T-helper 9 cell (primary cell): ENCODE measurements around the gene AGAP2.

Experiments used
- DNase-seq: peaks from one replicate; pipeline ENCODE4 v3.0.0-alpha.2; 2020

AGAP2 gene

DNA sequence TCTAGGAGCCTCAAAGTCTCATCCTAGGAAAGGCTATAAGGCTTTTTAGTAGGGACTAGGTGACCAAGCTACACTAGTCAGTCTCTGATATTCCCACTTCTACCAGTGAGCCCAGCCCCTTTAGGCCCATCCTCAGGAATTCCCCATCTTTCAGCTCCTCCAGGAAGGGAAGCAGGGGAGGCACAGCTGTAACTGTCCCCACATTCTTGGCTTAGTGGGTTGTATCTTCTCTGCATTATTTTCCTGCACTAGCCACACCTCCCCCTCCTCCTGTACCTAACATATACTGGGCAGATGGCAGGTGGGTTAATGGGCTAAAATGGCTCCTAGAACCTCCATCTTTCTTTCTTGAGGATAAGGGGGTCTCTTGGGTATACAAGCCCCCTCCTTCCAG lies 28.8 kb upstream of the AGAP2 start:
- DNase-seq = no peak

GRCh38 chr12:57766464-57767304 lies 28.1 kb upstream of the AGAP2 start, which contains the start of gene CYP27B1:
TSS of gene CYP27B1 (minus strand) at chr12:57767078. CDS start at chr12:57767041, 37 bp downstream.
- no peak for DNase-seq

DNA sequence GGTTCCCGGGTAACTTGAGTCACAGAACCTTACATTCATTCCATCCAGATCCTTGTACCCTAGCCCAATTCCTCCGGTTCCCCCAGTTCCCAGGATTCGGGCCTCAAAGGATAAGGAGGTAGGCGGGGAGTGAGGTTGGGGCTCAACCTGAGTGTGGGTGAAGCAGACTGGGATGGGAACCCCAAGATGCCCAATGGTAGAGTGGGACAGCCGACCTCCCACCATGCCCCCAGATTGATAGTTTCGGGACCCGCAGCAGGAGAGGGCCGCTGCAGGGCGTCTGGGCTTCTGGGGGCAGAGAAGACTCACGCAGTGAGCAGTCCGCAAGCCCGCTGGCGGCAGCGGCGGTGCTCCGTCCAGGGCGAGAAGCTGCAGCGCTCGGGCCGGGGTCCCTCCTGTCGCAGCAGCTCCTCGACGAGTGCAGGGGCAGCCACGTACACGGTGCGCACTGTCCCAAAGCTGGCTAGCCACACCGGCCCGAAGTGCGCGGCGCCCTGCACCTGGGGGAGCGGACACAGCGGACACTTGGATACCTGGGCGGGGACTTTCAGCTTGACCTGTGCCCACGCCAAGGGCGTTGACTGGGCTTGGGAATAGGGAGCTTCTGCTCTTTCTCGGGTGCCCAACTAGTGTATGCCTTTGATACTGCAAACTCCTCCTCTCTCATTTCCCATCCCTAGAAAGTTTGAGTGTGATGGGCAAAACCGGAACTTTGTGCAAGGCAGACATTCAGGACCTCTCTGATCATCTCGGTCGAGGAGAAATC lies 27.3 kb upstream of the AGAP2 start:
- no peak for DNase-seq

DNA sequence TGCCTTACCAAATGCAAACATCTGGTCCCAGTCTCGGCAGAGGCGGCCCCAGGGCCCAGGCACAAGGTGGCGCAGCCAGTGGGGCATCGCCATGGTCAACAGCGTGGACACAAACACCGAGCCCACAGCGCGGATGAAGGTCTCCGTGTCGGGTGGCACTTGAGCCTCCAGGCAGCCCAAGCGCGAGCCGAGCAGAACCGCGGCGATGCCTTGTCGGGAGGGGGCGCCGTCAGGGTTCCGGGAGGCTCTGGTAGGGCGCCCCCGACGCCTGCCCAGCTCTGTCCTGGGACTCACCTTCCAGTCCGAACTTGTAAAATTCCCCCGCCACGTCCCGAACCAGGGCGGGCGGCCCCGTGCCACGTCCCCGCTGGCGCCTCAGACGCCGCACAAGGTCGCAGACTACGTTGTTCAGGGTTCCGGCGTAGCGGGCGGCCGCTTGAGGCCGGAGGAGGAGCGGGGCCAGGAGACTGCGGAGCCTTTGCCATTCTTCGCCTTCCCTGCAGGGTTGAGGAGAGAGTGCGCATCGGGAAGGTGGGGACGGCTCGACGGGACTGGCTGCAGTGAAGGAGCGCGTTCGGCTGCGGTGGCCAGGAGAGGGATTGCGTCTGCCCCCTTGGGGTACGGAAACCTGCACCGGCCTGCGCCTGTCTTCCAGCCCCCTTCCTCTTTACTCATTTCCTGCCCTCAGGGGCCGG lies 26.6 kb upstream of the AGAP2 start:
- DNase-seq = peak; percentile 53

- no peak for DNase-seq
Measured at GRCh38 chr12:57764662-57765002, 26.1 kb upstream of the AGAP2 start.

DNA sequence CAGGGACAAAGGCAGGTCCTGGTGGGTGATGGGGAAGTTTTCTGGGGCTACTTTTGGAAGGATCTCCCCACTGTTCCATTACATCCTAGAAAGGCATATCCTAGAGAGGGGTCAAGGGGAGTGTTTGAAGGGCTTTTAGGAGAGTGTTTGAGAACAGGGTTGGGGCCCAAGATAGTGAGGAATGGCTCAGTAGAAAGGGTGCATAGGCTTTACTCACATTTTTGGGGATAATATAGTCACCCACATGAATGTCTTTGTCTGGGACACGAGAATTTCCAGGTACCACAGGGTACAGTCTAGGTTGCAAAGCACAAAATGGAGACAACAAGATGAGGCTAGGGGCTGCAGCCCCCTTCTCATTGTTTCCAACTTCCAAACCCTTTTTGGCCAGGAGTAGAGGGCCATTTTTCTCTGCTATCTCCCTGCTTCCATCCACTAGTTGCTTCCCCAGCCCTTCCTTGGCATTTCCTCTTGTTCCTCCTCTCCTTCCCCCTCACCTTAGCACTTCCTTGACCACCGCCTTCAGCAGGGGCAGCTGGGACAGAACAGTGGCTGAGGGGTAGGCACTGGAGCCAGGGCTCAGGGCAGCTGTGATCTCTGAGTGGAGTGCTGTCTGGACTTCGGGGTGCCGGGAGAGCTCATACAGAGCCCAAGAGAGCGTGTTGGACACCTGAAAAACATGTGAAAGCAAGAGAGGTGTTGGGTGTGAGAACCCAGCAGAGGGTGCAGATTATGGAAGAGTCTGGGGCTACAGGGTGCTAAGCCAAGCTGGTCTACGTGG lies 25.5 kb upstream of the AGAP2 start:
- no peak for DNase-seq

GRCh38 chr12:57762463-57762862 lies 23.9 kb upstream of the AGAP2 start:
- no peak for DNase-seq

GRCh38 chr12:57761391-57761998 lies 23.0 kb upstream of the AGAP2 start:
- DNase-seq = no peak

DNA sequence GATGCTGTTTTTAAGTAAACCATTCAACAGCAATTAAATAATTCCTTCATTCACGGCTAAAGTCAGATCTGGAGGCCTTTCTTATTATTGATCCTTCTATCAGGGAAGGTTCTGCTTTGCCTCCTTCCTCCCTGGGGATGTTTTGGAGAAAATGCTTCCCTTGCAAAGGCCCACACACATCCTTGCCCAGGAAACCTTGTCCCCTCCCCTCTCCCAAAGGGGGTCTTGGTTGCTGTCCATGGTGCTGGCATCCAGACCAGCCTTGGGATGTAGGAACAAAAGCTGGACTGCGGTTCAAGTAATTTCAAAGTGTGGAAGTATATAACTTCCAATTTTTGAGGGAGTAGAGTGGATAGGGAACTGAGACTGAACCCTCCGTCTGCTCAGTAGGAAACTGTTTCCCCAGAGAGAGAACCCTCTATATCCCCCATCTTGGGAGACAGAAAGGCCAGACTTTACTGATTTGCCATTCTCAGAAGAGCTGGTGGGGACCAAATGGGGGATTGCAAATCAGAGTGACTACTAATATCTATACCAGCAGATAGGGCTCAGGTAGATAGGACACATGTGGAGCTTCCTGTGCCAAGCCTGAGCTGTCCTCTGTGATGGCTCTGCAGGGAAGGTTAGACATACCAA lies 21.9 kb upstream of the AGAP2 start:
- DNase-seq = no peak

GRCh38 chr12:57759360-57759980 lies 20.9 kb upstream of the AGAP2 start:
- no peak for DNase-seq

GRCh38 chr12:57758552-57759359 lies 20.2 kb upstream of the AGAP2 start:
- no peak for DNase-seq

- DNase-seq = no peak
Measured at GRCh38 chr12:57757771-57758170, 19.2 kb upstream of the AGAP2 start.

DNA sequence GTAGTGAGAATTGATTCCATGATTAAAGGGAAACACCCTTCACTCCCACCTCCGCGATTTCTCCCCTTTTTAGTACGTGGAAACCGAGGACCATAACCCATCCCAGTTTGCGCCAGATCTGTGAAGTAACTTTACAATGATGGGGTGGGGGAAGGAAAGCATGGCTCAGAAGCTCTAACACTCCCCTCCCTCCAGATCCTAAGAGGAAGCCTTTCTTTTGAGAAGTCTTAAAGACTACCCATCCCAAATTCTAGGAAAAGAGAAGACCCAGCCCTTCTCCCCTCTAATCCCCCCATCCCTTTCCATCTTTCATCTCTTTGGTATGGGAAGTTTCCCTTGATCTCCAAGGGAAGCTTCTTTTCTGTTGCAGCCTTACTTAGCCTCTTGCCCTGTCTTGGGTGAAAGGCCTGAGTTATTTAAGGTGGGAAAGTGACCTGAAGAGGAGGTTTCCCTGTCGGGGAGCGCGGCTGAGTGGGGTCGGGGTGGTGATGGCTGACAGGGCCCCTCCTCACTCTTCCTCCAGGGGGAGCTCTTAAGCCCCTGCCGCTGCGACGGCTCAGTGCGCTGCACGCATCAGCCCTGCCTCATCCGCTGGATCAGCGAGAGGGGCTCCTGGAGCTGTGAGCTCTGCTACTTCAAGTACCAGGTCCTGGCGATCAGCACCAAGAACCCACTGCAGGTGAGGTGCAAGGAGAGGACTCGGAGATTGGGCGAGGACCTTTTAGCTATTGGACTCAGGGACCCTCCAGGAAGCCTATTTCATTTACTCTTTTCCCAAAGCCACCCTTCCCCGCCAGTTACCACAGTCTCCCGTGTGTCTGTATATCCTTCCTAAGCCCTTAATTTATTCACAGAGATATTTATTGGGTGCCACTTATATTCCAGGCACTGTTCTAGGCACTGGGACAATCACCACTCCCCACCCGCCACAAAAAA lies 18.1 kb upstream of the AGAP2 start:
- DNase-seq = peak; percentile 58

DNA sequence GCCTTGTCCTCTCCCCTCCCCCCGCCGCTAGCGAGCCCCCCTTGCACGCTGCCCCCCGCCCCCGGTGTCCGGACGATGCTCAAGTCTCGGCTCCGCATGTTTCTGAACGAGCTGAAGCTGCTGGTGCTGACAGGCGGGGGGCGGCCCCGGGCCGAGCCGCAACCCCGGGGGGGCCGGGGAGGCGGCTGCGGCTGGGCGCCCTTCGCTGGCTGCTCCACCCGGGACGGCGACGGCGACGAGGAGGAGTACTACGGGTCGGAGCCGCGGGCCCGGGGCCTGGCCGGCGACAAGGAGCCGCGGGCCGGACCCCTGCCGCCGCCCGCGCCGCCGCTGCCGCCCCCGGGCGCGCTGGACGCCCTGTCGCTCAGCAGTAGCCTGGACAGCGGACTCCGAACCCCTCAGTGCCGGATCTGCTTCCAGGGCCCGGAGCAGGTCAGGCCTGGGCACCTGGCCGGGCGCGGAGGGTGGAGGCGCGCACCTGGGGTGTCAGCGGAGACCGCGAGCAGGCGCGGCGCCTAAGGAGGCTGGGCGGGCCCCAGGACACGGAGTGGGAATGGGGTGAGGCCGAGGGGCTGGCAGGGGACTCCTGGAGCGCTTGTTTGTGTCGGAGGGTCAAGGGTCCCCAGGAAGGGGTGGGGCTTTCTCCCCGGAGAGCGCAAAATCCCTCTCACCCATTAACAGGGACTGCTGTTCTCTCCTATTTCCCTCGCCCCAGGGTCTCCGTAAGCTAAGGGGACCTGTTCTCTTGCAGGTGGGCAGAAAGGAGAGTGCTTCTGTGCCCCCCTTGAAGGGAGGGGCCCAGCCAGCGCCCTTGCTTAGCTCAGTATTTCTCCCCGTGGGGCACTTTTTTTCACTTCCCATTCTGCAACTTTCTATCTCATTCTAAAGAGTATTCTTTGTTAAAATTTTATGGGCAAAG lies 17.2 kb upstream of the AGAP2 start:
- peak; percentile 48 for DNase-seq

DNA sequence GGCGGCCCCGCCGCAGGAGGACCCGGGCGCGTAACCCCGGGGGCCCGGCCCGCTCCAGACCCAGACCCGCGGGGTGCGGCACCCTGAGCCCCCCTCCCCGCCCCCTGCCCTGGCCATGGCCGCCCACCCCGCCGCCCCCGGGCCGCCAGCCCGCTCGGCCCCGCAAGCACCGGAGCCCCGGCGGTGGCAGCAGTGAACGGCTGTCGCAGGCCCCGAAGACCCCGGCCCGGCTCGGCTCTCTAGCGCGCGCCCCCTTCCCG lies 16.6 kb upstream of the AGAP2 start:
- DNase-seq = no peak

DNA sequence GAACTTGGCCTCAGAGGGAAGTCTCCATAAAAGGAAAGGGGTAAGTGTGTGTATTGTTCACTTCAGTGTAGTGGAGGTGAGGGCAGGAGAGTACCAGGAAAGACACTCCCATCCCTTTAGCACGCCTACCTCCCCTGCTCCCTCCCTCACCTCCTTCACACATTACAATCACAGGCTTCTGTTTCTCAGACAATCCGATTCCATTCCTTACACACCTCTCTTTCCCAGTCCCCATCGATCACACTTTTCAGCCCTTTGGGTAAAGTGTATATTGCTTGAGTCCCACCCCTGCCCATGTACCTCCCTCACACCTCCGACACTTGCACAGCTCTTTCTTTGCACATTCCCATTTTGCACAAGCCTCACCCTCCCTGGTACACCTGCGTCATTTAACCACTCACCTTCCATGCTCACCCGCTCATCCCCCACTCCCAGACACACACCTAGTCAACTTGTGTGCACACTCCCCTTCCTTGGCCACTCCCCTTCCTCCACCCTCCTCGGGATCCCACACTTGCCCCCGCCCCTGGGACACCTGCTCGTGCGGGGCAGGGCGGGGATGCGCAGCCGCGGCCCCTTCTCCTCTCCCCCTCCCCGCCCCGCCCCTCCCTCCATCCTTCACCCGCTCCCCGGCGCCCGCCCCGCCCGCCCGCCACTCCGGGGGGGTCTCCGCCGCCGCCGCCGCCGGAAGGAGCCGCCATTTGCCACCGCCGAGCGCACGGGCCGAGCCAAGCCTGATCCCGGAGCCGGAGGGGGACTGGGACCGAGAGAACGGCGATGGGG lies 16.1 kb upstream of the AGAP2 start, which contains the start of gene MARCHF9:
Gene MARCHF9 (plus strand): TSS at position 693 of the 783 bp plus-strand sequence. CDS start 426 bp downstream, outside the sequence.
- DNase-seq = peak; percentile 81

GRCh38 chr12:57753756-57754337 lies 15.3 kb upstream of the AGAP2 start:
- DNase-seq = no peak
